Spleen (tissue), 7 donors: ENCODE measurements around the gene ASXL3.

ENCODE experiments used
- POLR2A ChIP-seq, 3 donors: fragments of 450-650 bp; IDR thresholded peaks; one replicate each; pipeline ENCODE4 v1.5.1; 2017; ENCODE audit warnings: antibody characterized with exemption in 3 of 3, mild to moderate bottlenecking in 1 of 3
- POLR2AphosphoS5 ChIP-seq, 3 donors: sonication (generic); formaldehyde crosslinking; IDR thresholded peaks; one replicate each; pipeline ENCODE4 v1.5.1; 2017; ENCODE audit warnings: antibody characterized with exemption in 3 of 3
- TF ChIP-seq, protein P1 (sequence below), 11 experiments: fragments of 200-600 bp in 7 of 11; fragments of 450-650 bp in 4 of 11; sonication (generic) in 4 of 11; IDR thresholded peaks in 8 of 11; conservative IDR thresholded peaks in 3 of 11; 1 replicate in 7 of 11; 2 replicates in 4 of 11; pipeline versions ENCODE4 v1.4.0 to v1.8.0; 2016 to 2021; ENCODE audit warnings: antibody characterized with exemption in 11 of 11, inconsistent platforms in 4 of 11, mild to moderate bottlenecking in 1 of 11
- donor health status: DM: no; HTN: no; CAD: no; lungs with moderate emphysema.
- donor health status: DM: no; HTN: no; CAD: no.
- donor health status: DM: no; HTN: no; CAD: no.

DNA sequence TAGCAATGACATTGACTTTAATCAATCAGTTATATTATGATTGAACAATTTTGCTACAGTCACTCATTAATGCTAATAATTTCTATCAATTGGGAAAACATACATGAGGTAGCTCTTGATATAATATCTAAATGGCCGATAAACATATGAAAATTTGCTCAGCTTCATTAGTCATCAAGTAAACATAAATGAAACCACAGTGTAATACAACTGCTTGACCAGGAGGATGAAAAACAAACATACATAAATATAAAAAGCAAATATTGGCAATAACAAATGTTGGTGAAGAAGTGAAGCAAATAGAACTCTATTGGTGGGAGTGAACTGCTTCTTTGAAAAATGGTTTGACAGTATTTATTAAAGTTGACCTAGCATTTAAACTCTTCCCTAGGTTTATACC, 130.9 kb downstream of the ASXL3 start:
- TF ChIP-seq, protein P1, sequence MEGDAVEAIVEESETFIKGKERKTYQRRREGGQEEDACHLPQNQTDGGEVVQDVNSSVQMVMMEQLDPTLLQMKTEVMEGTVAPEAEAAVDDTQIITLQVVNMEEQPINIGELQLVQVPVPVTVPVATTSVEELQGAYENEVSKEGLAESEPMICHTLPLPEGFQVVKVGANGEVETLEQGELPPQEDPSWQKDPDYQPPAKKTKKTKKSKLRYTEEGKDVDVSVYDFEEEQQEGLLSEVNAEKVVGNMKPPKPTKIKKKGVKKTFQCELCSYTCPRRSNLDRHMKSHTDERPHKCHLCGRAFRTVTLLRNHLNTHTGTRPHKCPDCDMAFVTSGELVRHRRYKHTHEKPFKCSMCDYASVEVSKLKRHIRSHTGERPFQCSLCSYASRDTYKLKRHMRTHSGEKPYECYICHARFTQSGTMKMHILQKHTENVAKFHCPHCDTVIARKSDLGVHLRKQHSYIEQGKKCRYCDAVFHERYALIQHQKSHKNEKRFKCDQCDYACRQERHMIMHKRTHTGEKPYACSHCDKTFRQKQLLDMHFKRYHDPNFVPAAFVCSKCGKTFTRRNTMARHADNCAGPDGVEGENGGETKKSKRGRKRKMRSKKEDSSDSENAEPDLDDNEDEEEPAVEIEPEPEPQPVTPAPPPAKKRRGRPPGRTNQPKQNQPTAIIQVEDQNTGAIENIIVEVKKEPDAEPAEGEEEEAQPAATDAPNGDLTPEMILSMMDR (IDR thresholded peaks at IDR 0.05 in 8 of 11, conservative IDR thresholded peaks at IDR 0.05 in 3 of 11) = no peak
- TF ChIP-seq POLR2A (IDR thresholded peaks at IDR 0.05) = no peak
- TF ChIP-seq POLR2AphosphoS5 (IDR thresholded peaks at IDR 0.05) = no peak
